ENCODE measurements around the gene FEM1A.

- TF ChIP-seq CTCF (IDR thresholded peaks at IDR 0.05) (no peak), POLR2A (IDR thresholded peaks at IDR 0.05) (no peak), POLR2AphosphoS5 (IDR thresholded peaks at IDR 0.05; ENCODE audit: insufficient read depth in 1 of 2, low read depth in 1 of 2) (peak in 1 of 2 donors; percentile 96)
Observed at GRCh38 chr19:4815426-4816201, 24.1 kb downstream of the FEM1A start.
